Gastrocnemius medialis (tissue), 4 donors: ENCODE results near the gene DNAJA4. TPM values are rescaled to one million over a fixed set of nuclear protein-coding genes. Genes with fewer than 3 reads are reported as not detected.
A peak's percentile ranks its signal among the peaks of the same experiment; 100 is the strongest.

Experiments
- ATAC-seq, 2 donors: fragments of 150-250 bp; one replicate each; pipeline ENCODE4 v1.9.1; 2016
- DNase-seq, 2 donors: peaks; one replicate each; pipeline ENCODE4 v3.0.0-alpha.2; 2019
- H3K27ac ChIP-seq, 4 donors: fragments of 200-600 bp; sonication (generic); 1 replicate in 1 of 4; 2 replicates in 3 of 4; pipeline ENCODE4 v1.5.1; 2016 to 2018; ENCODE audit warnings: mild to moderate bottlenecking in 2 of 4, moderate library complexity in 1 of 4
- H3K27me3 ChIP-seq, 3 donors: fragments of 200-600 bp; sonication (generic) in 2 of 3; 1 replicate in 1 of 3; 2 replicates in 2 of 3; pipeline versions ENCODE4 v1.5.1 to v1.6.0; 2016 to 2019; ENCODE audit warnings: mild to moderate bottlenecking in 1 of 3, moderate library complexity in 1 of 3
- H3K36me3 ChIP-seq, 2 donors: fragments of 200-600 bp; sonication (generic) in 1 of 2; one replicate each; pipeline ENCODE4 v1.5.1; 2017 to 2018
- H3K4me1 ChIP-seq, 2 donors: fragments of 200-600 bp; sonication (generic) in 1 of 2; one replicate each; pipeline ENCODE4 v1.5.1; 2016 to 2017; ENCODE audit warnings: mild to moderate bottlenecking in 2 of 2
- H3K4me3 ChIP-seq, 4 donors: fragments of 200-600 bp; sonication (generic) in 3 of 4; 1 replicate in 1 of 4; 2 replicates in 3 of 4; pipeline ENCODE4 v1.5.1; 2016 to 2019; ENCODE audit warnings: mild to moderate bottlenecking in 2 of 4
- H3K9me3 ChIP-seq, 3 donors: fragments of 200-600 bp; sonication (generic) in 2 of 3; 1 replicate in 1 of 3; 2 replicates in 2 of 3; pipeline ENCODE4 v1.5.1; 2016 to 2019
- POLR2A ChIP-seq, 2 donors: fragments of 450-650 bp; IDR thresholded peaks; one replicate each; pipeline ENCODE4 v1.6.1; 2017; ENCODE audit warnings: antibody characterized with exemption in 2 of 2, mild to moderate bottlenecking in 2 of 2, moderate library complexity in 2 of 2
- in situ Hi-C, 4 donors: fragments of 200-750 bp; cut with MboI; loops; one replicate each; pipeline versions ENCODE4 v1.15.0 to v1.8.0; 2017; ENCODE audit warnings: low sequenced_read_pairs in 4 of 4
- intact Hi-C: fragments of 100-400 bp; cut with DNase I; formaldehyde crosslinking; loops from one replicate; pipeline ENCODE4 v1.15.1; 2023; ENCODE audit warnings: low total_unique reads
- total RNA-seq, 4 donors: library from RNA; depleted of rRNA; stranded (reverse); fragments of >200 nt; gene quantifications; one replicate each; pipeline versions ENCODE4 v1.1.0 to v1.2.3, GENCODE V29; 2016
- TF ChIP-seq, protein P1 (sequence below), 5 experiments: fragments of 450-650 bp in 3 of 5; fragments of 200-600 bp in 2 of 5; sonication (generic) in 2 of 5; IDR thresholded peaks in 4 of 5; conservative IDR thresholded peaks in 1 of 5; 1 replicate in 4 of 5; 2 replicates in 1 of 5; pipeline ENCODE4 v1.5.1; 2016 to 2019; ENCODE audit warnings: antibody characterized with exemption in 5 of 5, mild to moderate bottlenecking in 3 of 5, moderate library complexity in 3 of 5

DNAJA4 gene
- total RNA-seq, 4 donors from 2014 or later: 13.7 to 120 (median 37.8) TPM

DNA sequence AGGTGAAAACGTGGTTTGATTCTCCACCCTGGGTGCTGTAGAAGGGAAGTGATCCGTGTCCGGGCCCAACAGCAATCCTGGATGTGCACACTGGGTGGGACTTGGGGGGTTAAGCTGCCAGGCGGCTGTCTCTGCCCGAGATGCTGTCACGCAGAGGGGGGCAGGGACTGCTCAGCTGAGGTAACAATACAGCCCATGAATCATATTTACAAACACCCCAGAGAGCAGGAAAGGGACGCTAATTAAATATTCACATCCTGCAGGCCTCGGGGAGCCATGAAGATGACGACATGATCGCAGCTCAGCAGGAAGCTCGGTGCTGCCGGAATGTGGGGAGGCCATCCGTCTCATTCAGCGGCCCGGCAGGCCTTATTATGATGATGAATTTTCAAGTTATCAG, 57.9 kb downstream of the DNAJA4 start:
- intact Hi-C loops: no loop called here
- Histone ChIP-seq H3K4me3 (no peak overlapping the region), H3K9me3 (no peaks in the 10 kb centered on the region), H3K4me1 (no peaks in the 10 kb centered on the region), H3K27me3 (no peaks in the 10 kb centered on the region), H3K36me3 (no peaks in the 10 kb centered on the region), H3K27ac (no peak overlapping the region)
- DNase-seq: no peak
- in situ Hi-C loops: no loop called here
- no peak for TF ChIP-seq POLR2A (IDR thresholded peaks at IDR 0.05)
- TF ChIP-seq, protein P1, sequence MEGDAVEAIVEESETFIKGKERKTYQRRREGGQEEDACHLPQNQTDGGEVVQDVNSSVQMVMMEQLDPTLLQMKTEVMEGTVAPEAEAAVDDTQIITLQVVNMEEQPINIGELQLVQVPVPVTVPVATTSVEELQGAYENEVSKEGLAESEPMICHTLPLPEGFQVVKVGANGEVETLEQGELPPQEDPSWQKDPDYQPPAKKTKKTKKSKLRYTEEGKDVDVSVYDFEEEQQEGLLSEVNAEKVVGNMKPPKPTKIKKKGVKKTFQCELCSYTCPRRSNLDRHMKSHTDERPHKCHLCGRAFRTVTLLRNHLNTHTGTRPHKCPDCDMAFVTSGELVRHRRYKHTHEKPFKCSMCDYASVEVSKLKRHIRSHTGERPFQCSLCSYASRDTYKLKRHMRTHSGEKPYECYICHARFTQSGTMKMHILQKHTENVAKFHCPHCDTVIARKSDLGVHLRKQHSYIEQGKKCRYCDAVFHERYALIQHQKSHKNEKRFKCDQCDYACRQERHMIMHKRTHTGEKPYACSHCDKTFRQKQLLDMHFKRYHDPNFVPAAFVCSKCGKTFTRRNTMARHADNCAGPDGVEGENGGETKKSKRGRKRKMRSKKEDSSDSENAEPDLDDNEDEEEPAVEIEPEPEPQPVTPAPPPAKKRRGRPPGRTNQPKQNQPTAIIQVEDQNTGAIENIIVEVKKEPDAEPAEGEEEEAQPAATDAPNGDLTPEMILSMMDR (IDR thresholded peaks at IDR 0.05 in 4 of 5, conservative IDR thresholded peaks at IDR 0.05 in 1 of 5): no peak
- ATAC-seq: no peak

DNA sequence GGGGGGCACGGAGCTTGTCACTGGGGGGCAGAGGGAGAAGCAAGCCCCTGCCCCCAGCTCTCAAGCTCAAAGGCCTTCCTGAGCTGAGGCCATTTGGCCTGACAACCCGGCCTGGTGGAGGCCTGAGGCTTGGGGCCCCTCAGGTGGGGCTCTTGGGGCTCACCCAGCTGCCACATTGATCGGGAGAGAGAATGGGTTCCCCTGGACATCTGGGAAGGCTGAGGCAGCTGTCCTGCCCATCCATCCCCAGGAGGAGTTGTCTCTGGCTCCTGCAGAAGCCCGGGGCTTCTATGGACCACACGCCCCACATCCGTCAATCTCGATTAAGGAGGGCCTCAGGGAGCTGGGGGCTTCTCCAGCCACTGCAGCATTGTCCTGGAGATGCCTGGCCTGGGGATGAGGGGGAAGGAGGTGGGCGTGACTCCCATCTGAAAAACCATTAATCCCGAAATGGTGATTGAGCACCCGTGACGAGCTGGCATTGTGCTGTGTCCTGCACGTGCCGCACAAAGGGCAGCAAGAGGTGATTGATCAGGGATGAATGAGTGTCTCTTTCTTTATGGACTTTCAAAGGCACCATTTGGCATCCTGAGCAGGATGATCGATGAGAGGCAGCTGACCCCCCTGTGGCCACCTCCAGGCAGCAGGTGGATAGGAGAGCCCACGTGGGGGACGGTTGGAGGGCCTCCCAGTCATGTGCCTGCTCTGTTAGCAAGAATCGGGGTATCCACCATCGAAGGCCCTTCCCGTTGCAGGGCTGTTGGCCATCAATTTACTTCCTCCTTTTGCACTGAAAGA, 58.6 kb downstream of the DNAJA4 start:
- H3K4me1 ChIP-seq: no peaks in the 10 kb centered on the region
- H3K27ac ChIP-seq: peak overlapping the region in 1 of 4 donors; percentile 3
- H3K9me3 ChIP-seq: no peaks in the 10 kb centered on the region
- no peak for ATAC-seq
- H3K27me3 ChIP-seq: no peaks in the 10 kb centered on the region
- no peaks in the 10 kb centered on the region for H3K36me3 ChIP-seq
- no peak for DNase-seq
- TF ChIP-seq POLR2A (IDR thresholded peaks at IDR 0.05): no peak
- TF ChIP-seq, protein P1 (IDR thresholded peaks at IDR 0.05 in 4 of 5, conservative IDR thresholded peaks at IDR 0.05 in 1 of 5): no peak
- H3K4me3 ChIP-seq: no peak overlapping the region
- in situ Hi-C loops (no loop called here), intact Hi-C loops (no loop called here)

DNA sequence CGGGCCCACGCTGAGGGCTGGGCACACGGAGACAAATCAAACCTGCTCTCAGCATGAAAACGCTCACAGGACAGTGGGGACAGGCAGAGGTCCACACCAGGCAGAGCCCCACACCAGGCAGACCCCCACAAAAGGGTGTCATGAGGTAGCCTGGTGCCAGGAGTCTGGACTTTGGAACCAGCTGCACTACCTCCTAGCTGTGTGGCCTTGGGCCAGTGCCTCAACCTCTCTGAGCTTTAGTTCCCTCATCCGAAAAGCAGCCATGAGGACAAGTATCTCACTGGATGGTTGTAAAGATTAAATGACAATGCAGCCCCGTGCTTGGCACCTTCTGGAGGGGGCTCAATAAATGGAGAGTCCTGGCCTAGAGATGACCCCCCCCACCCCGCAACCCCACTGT, 59.3 kb downstream of the DNAJA4 start:
- H3K27ac ChIP-seq: no peak overlapping the region
- in situ Hi-C loops: no loop called here
- no peaks in the 10 kb centered on the region for H3K27me3 ChIP-seq
- ATAC-seq (no peak), DNase-seq (no peak)
- H3K36me3 ChIP-seq: no peaks in the 10 kb centered on the region
- H3K4me1 ChIP-seq: no peaks in the 10 kb centered on the region
- no peak overlapping the region for H3K4me3 ChIP-seq
- no peaks in the 10 kb centered on the region for H3K9me3 ChIP-seq
- TF ChIP-seq POLR2A (IDR thresholded peaks at IDR 0.05): no peak
- TF ChIP-seq, protein P1 (IDR thresholded peaks at IDR 0.05 in 4 of 5, conservative IDR thresholded peaks at IDR 0.05 in 1 of 5): no peak
- intact Hi-C loops: no loop called here

DNA sequence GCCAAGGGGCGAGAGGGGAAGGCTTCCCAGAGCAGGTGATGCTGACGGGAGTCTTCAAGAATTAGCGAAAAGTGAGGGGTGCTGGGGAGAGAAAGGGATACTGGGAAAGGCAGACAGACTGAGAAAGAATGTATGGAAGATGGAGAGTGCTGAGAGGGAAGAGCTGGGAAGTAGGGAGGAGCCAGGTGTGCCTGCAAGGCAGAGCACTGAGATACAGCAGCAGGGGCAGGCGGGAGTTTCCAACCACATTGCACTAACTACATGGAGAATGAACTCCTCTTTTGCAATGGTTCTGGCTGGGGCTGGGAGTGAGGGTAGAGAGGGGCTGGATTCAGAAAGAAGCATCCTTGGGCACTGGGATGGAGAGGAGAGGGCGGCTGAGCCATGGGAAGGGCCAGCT, 59.8 kb downstream of the DNAJA4 start:
- DNase-seq: no peak
- TF ChIP-seq, protein P1 (IDR thresholded peaks at IDR 0.05 in 4 of 5, conservative IDR thresholded peaks at IDR 0.05 in 1 of 5): no peak
- TF ChIP-seq POLR2A (IDR thresholded peaks at IDR 0.05): no peak
- Histone ChIP-seq H3K9me3 (no peaks in the 10 kb centered on the region), H3K36me3 (no peaks in the 10 kb centered on the region), H3K27ac (no peak overlapping the region), H3K27me3 (no peaks in the 10 kb centered on the region), H3K4me3 (no peak overlapping the region), H3K4me1 (no peaks in the 10 kb centered on the region)
- ATAC-seq: no peak
- intact Hi-C loops: no loop called here
- in situ Hi-C loops: no loop called here
